Activated CD4-positive, alpha-beta T cell treated with anti-CD3 and anti-CD28 coated beads, Interleukin-2, amount 50 U/mL, for 16 hours (primary cell): ENCODE measurements around the gene TNFRSF17.

Experiments used
- DNase-seq: peaks from one replicate; pipeline ENCODE4 v3.0.0-alpha.2; 2020

Gene TNFRSF17

DNA sequence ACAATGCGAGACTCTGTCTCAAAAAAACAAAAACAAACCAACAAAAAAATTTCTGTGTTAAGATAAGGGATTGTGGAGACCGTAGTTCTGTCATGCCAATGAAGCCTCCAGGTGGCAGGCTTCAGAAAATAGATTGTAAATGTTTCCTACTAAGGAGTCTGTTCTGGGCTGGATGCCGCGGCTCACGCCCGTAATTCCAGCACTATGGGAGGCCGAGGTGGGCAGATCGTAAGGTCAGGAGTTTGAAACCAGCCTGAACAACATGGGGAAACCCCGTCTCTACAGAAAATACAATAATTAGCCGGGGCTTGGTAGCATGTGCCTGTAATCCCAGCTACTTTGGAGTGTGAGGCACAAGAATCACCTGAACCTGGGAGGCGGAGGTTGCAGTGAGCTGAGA, 7.1 kb downstream of the TNFRSF17 start:
- DNase-seq, result no peak

DNA sequence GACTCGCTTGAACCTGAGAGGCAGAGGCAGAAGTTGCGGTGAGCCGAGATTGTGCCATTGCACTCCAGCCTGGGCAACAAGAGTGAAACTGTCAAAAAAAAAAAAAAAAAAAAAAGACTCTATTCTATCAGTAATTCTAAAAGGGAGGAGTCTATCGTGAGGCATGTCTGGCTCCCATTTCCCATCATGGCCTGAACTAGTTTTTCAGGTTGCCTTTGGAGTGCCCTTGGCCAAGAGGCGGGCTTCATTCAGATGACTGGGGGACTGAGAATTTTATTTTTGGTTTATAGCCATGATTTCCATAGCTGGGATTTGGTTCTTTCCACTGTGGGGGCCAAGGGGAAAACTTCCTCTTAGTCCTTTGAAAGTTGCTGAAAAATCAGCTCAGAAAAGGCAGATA, 8.1 kb downstream of the TNFRSF17 start:
- DNase-seq, result no peak

DNA sequence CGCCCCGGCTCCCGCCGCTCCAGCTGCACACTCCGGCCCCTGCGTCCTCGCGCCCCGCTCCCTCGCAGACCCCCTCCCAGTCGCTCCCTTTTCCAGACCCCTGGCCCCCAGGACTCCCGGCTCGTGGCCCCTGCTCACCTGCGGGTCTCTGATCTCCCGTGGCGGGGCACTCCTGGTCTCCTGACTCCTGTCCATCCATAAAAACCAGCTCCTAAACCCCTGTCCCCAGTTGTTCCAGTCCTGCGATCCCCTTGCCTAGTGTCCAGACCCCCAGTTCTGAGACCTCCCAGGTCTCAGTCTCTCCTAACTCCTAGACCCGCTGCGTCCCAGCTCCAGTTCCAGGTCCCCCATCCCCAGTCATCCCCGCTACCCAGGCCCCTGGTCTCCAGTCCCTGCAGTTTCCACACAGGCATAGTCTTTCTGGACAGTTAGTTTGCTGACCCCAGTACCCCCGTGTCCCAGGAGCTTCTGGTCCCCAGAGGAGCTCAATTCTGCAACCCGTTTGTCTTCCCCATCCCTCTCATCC, 11.9 kb downstream of the TNFRSF17 start:
- no peak for DNase-seq

DNA sequence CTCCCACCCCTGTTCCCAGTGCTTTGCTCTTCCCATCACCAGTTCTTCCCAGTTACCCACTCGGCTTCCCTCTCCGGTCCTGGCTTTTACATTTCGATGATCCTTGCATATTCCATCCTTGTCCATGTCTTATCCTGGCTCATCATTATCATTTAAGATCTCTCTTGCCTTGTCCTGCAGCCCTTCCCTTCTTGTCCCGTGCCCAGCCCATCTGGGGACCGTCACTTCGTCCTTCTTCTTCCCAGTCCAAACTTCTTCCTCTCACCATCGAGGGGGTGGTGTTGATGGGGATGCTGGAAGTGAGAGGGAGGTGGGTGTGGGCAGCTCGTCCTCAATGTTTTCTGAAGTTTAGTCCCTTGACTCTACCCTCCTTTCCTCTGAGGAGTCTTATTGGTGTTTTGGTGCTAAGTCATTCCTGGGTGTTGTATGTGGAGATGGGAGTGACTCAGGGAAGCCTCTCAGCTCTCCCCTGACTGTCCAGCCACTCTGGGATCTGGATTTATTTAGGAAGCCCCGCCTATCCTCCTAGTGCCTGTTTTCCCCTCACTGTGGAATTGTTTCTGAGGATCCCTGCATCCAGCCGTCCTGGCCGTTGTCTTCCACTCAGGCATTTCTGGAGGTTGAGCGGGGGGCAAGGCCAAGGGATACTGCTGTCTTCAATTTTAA, 12.5 kb downstream of the TNFRSF17 start:
- no peak for DNase-seq

DNA sequence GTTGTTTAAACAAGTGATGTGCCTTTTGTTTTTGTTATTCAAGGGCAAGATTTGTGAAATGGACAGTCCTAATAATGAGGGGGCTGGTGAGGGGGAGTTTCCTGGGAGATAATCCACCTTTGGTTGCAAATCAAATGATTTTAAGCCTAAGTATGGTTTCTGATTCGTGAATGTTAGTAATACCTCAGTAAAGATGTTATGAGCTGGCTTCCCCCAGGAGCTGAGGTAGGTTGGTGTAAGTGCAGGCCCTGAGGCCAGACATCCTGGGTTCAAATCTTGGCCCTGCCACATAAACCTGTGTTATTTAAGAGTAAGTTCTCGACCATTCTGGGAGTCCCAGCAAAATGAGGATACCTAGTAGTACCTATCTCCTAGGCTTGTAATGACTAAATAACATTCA, 13.1 kb downstream of the TNFRSF17 start:
- no peak for DNase-seq

DNA sequence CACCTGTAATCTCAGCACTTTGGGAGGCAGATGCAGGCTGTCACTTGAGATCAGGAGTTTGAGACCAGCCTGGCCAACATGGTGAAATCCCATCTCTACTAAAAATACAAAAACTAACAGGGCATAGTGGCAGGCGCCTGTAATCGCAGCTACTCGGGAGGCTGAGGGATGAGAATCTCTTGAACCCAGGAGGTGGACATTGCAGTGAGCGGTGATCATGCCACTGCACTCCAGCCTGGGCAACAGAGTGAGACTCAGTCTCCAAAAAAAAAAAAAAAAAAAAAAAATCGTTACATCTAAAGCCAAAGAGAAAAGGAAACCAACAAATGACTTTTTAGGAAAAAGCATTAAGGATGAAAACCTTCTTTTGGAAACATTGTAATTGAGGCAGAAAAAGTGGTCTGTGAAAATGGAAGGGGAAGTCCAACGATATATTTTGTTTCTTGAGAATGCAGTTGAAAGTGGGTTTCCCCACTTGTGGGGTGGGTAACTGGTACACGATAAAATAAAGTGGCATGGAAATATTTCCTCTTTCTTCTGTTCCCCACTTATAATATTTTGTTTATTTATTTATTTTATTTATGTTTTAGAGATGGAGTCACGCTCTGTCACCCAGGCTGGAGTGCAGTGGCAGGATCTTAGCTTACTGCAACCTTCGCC, 14.1 kb downstream of the TNFRSF17 start:
- DNase-seq, result no peak

DNA sequence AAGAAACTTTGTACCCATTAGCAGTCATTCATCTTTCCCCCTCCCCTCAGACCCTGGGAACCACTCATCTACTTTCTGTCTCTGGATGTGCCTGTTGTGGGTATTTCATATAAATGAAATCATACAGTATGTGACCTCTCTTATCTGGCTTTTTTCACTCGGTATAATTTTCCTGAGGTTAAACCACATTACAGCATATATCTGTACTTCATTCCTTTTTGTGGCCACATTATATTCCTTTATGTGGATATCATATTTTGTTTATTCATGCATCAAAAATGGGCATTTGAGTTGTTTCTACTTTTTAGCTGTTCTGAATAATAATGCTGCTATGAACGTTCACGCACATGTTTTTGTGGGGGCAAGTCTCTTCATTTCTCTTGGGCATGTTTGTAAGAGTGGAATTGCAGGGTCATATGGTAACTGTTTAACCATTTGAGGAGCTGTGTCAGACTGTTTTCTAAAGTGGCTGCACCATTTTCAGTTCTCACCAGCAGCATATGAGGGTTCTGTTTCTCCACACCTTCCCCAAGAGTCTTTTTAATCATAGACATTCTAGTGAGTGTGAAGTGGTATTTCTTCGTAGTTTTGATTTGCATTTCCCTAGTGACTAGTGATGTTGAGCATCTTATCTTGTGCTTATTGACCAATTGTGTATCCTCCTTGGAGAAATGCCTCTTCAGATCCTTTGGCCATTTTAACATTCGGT, 15.3 kb downstream of the TNFRSF17 start:
- DNase-seq, result no peak

DNA sequence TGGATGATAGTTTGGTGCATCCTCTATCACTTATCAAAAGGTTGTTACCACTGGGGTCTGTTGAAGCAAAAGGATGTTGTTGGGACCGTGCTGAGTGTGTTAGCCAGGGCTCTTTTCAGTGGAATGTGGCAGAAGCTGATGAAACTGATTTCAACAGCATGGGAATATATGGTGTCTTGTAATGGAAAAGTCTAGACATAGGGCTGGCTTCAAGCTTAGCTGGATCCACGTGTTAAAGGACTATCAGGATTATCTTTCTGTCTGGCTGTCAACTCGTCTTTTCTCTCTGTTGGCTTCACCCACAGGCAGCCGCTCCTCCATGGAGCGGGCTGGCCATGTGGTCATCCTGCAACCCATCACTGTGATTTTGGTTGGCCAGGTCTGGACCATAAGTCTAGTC, 20.2 kb downstream of the TNFRSF17 start:
- no peak for DNase-seq

DNA sequence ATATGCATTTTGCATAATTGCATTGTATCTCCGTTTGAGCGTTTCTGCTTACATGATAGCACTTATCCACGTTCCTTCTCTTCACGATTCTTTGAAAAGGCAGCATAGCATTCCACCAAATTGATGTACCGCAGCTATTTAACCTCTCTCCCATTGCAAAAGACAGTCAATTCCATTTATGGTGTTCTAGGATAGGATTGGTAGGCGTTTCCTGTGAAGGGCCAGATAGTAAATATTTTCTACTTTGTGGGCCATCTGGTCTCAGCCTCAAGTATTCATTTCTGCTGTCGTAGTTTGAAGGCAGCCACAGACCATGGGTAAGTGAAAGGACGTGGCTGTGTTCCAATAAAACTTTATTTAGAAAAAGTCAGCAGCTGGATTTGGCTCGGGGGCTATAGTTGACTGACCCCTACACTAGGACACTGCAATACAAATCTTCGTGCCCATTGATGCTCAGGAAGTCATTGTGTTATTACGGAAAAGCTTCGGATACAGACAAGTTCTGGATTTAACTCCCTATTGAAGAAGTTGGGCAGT, 21.6 kb downstream of the TNFRSF17 start:
- no peak for DNase-seq

DNA sequence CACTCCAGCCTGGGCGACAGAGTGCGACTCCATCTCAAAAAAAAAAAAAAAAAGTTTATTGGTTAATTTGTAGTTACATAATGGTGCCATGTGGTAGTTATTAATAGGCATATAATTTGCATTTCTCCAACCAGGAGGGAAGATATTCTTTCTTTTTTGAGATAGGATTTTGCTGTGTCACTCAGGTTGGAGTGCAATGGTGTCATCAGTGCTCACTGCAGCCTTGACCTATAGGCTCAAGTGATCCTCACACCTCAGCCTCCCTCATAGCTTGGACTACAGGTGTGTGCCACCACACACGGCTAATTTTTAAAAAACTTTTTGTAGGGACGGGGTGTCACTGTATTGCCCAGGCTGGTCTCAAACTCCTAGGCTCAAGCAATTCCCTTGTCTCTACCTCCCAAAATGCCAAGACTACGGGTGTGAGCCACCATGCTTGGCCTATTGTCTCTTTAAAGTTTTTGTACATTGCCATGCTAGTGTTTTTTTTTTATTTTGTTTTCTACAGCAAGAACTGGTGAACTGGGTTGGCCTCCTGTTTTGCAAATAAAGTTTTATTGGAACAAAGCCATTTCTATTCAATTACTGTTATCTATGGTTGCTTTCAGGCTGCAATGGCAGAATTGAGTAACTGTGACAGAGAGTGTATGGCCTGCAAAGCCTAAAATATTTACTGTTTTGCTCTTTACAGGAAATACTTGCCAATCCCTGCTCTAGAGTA, 23.4 kb downstream of the TNFRSF17 start:
- DNase-seq, result no peak

DNA sequence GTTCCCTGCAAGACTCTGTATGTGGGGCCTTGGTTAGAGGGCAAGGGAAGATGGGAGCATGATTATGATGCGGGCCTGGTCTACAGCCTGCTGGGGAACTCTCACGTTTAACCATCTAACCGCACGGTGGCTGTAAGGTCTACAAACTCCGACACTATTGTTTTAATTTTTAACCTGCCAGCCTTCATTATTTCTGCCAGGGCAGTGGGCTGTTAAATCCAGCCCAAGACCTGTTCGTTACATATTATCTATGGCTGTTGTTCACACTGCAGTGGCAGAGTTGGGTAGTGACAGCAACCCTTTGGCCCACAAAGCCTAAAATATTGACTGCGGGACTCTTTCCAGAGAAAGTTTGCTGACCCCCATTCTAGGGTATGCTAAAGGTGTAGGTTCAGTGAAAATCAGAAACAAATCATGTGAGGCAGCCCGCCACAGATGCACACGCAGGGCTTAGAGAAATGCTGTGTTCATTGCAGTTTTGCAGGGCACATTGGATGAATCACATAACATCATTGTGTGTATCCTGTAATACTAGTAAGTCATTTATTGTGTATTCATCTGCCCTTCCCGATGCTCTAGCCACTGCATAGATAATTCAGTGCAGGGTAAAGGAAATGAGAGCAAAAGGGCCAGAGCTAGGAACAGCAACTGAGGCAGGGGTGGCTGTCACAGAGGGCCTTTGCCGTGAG, 25.8 kb downstream of the TNFRSF17 start:
- no peak for DNase-seq

DNA sequence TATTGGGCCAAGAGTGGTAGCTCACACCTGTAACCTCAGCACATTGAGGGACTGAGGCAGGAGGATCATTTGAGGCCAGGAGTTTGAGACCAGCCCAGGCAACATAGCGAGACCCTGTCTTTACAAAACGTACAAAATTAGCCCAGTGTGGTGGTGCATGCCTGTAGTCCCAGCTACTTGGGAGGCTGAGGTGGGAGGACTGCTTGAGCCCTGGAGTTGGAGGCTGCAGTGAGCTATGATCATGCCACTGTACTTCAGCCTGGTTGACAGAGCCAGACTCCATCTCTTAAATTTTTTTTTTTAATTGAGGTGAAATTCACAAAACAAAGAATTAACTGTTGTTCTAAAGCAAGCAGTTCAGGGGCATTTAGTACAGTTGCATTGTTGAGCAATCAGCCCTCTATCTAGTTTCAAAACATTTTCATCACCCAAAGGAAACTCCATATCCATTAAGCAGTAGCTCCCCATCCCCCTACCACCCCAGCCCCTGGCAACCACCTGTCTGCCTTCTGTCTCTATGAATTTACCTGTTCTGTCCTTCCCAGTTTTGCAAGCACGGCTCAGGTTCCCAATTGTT, 27.1 kb downstream of the TNFRSF17 start:
- DNase-seq, result no peak

DNA sequence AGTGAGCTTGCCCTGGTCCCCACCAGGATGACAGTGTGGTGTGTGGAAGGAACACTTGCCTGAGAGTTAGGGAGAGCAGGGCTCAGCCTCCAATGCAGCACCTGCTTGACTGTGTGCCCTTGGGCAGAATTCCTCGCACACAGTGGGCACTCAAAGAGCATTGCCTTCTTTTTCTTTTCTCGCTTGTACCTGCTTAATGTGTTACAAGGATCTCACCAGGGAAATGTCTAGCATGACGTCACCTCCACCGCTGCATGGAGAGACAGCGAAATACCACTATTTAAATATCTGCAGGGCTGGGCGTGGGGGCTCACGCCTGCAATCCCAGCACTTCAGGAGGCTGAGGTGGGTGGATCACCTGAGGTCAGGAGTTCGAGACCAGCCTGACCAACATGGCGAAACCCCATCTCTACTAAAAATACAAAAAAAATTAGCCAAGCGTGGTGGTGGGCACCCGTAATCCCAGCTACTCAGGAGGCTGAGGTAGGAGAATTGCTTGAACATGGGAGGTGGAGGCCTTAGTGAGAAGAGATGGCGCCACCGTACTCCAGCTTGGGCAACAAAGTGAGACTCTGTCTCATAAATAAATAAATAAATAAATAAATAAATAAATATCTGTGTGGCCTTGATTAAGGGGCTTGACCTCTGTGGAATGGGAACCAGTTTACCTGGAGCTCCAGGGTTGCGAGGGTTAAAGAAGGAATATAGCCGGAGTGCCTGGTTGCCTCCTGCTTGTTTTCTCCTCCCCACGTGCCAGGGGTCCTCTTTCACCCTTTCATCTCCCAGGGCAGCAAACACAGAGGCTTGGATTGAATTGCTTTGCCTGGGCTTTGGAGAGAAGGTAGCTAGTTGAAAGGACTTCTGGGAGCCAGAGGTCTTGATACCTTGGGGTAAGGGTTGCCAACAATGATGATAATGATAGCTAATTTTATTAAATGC, 27.8 kb downstream of the TNFRSF17 start:
- no peak for DNase-seq

DNA sequence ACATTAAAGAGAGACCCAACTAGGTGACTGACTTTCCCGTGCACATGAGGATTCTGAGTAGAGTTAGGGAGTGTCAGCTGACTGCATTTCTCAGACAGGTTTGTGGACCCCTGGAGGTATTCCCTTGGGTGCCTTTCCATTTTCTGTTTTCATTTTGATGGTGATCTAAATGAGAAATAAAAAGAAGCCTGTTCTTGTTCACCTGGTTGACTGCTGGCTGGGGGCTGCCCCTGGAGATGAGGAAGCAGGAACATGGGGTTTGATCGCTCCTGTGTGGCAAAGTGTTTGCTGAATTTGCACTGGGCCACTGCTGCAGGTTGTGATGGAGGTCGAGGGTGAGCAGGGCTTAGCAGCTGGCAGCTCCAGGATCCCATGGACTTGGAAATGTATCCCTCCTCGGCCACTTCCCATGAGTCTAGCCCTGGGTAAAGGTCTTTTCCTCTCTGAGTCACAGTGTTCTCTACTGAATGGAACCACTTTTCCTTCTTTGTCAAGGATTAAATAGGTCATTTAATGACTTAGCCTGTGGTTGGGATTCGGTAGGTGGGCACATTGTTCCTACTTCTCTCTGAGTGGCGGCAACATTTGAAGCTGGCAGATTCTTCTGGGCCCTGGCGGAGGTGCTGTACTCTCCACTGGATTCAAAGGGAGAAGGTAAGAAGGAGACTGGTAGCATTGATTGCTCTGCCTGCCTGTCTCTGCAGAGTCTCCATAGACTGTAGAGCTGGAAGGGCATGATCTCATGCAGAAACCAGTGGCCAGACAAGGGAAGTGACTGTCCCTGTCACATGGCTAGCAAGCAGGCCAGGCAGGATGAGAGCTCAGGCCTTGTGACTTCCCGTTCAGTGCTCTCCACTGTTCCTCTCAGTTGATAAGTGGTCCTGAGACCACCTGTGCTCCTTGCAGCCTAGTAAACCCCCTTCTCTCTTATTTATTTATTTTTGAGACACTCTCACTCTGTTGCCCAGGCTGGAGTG, 29.4 kb downstream of the TNFRSF17 start:
- no peak for DNase-seq

DNA sequence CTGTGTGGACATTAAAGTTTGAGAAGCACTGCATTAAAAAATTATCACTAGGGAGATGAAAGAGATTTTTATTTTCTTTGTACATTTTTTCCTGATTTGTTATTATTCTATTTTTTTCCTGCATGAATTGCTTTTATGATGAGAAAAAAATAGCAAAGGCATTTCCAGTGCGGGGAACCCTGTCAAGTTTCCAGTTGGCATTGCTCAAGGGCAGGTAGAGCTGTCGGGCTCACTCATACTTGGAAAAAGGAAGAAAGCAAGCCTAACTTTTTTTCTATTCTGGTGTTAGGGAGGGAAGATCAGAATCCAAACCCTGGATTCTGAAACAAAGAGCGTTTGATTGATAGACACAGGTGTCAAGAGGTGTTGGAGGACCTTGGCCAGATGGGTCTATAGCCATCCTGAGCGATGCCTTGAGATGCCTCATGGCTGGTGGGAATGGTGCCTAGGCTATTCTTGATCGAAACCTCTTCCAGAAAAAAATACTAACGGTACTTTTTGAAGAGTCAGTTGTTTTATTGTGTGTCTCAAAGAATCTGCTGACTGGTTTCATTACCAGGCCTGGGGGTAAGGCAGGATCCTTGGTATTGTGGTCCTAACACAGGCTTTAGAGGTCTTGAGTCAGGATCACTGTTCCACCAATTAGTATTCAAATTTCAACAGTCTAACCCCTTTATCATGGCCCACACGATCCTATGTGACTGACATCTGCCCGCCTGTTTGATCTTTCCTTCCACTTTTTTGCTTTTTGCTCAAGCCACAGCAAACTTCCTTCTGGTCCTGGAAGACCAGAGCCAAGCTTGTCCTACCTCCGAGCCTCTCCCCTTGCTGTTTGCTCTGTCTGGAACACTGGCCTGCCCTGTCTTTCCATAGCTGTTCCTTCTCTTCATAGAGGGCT, 31.7 kb downstream of the TNFRSF17 start:
- no peak for DNase-seq

DNA sequence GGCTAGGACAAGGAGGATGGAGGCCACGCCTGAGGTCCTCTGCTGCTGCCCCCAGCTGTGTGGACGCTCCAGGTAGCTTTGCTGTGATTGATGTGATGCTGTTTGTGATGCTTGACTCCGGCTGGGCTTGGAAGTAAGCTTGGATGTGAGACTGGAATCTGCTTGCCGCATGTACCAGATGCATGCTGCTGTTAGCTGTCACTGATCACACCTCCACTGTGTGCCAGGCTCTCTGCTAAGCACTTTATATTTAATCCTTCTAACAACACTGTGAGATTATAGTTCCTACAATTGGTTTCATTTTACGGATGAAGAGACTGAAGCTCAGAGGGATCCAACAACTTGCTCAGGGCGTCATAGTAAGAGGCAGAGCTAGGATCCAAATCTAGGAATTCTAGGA, 35.0 kb downstream of the TNFRSF17 start:
- no peak for DNase-seq

DNA sequence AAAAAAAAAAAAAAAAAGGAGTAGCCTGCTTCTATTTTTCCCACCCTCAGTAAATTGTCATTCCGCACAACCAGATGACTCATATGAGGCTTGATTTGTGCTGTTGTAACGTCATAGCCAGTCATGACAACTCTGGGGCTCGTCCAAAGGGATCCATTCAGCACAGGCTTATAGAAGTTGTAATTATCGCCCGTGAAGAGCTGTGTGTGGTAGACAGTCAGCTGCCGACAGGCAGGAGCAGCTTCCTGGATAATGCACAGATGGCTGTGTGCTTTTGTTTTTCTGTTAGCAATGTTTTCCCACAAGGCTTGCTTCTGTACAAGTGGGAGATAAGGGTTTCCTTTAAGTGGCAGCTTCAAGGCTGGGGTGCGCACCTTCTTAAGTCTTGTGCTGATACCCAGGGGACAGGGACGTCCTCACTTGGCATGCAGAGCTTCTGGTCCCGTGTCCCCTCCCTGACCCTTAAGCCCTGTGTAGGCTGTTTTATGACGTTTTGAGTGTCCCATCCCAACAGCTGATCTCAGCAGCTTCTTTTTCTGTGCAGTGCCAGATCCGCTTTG, 37.5 kb downstream of the TNFRSF17 start:
- DNase-seq, result no peak

DNA sequence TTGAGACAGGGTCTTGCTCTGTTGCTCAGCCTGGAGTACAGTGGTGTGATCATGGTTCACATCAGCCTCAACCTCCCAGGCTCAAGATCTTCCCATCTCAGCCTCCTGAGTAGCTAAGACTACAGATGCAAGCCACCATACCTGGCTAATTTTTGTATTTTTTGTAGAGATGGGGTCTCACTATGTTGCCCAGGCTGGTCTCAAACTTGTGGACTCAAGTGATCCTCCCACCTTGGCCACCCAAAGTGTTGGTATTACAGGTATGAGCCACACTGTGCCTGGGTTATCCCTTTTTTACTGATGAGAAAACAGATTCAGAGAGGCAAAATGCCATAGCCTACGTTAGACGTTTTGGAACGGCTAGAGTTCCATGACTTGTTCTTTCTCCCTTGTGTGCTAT, 41.6 kb downstream of the TNFRSF17 start:
- no peak for DNase-seq
